Gastrocnemius medialis (tissue), 4 donors: ENCODE measurements around the gene SPATA4.

Experiments used
- POLR2A ChIP-seq, 2 donors: fragments of 450-650 bp; IDR thresholded peaks; one replicate each; pipeline ENCODE4 v1.6.1; 2017; ENCODE audit warnings: antibody characterized with exemption in 2 of 2, mild to moderate bottlenecking in 2 of 2, moderate library complexity in 2 of 2
- TF ChIP-seq, protein P1 (sequence below), 5 experiments: fragments of 450-650 bp in 3 of 5; fragments of 200-600 bp in 2 of 5; sonication (generic) in 2 of 5; IDR thresholded peaks in 4 of 5; conservative IDR thresholded peaks in 1 of 5; 1 replicate in 4 of 5; 2 replicates in 1 of 5; pipeline ENCODE4 v1.5.1; 2016 to 2019; ENCODE audit warnings: antibody characterized with exemption in 5 of 5, mild to moderate bottlenecking in 3 of 5, moderate library complexity in 3 of 5

DNA sequence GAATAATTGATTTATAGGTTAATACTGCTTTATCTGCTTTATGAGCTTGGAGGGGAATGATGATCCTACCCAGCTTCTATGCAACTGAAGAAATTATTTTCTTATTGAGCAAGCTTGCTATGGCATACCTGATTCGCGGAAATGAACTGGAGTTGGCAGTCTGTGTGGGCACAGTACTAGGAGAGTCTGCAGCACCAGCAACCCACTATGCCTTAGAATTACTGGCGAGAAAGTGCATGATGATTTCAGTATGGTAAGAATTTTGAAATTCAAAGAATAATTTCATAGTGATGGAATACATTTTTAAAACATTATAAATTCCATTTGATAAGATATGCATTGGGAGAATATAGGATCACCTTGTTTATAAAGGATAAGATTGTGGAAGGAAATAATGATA lies 32.3 kb downstream of the SPATA4 start:
- TF ChIP-seq, protein P1, sequence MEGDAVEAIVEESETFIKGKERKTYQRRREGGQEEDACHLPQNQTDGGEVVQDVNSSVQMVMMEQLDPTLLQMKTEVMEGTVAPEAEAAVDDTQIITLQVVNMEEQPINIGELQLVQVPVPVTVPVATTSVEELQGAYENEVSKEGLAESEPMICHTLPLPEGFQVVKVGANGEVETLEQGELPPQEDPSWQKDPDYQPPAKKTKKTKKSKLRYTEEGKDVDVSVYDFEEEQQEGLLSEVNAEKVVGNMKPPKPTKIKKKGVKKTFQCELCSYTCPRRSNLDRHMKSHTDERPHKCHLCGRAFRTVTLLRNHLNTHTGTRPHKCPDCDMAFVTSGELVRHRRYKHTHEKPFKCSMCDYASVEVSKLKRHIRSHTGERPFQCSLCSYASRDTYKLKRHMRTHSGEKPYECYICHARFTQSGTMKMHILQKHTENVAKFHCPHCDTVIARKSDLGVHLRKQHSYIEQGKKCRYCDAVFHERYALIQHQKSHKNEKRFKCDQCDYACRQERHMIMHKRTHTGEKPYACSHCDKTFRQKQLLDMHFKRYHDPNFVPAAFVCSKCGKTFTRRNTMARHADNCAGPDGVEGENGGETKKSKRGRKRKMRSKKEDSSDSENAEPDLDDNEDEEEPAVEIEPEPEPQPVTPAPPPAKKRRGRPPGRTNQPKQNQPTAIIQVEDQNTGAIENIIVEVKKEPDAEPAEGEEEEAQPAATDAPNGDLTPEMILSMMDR (IDR thresholded peaks at IDR 0.05 in 4 of 5, conservative IDR thresholded peaks at IDR 0.05 in 1 of 5) = no peak
- no peak for TF ChIP-seq POLR2A (IDR thresholded peaks at IDR 0.05)
